ENCODE results near the gene NELL1.

DNA sequence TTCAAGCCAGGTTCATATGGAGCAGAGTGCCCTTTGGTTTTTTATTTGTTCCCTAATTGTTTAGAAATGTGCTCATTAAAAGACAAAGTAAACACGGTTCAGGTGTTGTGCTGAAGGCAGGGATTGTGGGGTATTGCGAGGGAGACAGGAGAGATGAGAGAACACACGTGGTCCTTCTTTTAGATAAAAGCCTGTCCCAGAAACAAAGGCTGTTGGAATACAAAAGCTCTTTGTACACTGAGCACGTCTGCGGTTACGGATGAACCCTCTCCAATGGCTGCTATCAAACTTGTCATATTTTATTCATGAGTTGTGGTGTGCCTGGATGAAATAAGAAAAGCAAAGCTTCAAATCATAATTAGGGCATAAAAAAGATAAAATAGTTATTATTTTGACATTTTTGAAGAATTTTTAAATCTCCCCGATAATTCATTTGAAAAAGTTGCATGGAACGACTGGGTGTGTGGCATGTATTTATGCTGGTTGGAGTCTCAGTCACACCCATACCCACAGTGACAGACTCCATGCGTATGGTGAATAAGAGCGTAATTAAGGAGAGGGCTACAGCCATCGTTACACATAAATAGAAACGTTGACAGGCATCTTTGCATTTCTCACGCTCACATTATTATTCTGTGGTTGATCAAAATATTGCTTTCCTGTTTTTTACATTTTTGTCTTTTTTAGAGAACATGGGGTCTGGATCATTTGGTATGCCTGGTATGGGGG is 92.9 kb downstream of the NELL1 start:
- TF ChIP-seq CREB1 (CRISPR knock-in tag; IDR thresholded peaks at IDR 0.05; ENCODE audit: low read depth) (no peak), EZH2 (IDR thresholded peaks at IDR 0.05; ENCODE audit: low read depth, unreplicated experiment) (no peak), EZH2phosphoT487 (IDR thresholded peaks at IDR 0.05; ENCODE audit: unreplicated experiment) (no peak), CTCF (conservative IDR thresholded peaks at IDR 0.05; ENCODE audit: low read depth in 2 of 2) (no peak), POLR2AphosphoS5 (IDR thresholded peaks at IDR 0.05; ENCODE audit: low read depth) (no peak), JUNB (IDR thresholded peaks at IDR 0.05; ENCODE audit: unreplicated experiment) (no peak), REST (IDR thresholded peaks at IDR 0.05; ENCODE audit: unreplicated experiment) (no peak), ZNF114 (CRISPR knock-in tag; IDR thresholded peaks at IDR 0.05) (no peak)

Measured in GM23338 (cell line).